ENCODE measurements around the gene SLC35B2.
A peak's percentile ranks its signal among the peaks of the same experiment; 100 is the strongest.

SLC35B2 gene

DNA sequence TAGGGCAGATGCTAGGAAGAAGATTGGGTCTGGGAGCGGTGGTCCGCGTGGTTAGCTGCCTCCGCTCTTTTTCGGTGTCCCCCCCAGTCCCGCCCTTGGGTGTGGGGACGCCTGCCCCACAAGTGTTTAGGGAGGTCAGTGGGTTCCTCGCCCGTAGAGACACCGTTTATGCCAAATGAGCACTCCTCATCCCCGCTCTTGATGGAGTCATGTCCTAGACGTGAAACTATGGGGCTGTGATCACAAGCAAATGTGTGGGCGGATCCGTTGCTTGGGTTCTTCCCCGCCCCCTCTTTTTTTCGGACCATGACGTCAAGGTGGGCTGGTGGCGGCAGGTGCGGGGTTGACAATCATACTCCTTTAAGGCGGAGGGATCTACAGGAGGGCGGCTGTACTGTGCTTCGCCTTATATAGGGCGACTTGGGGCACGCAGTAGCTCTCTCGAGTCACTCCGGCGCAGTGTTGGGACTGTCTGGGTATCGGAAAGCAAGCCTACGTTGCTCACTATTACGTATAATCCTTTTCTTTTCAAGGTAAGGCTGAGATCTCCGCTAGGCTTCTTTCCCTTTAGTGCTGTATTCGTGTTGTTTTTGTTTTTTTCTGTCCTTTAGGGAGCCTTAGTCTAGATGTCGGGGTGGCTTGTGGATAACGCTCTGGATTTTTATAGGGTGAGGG is 10.5 kb downstream of the SLC35B2 start, which contains the start of gene HSP90AB1:
HSP90AB1 (plus strand) TSS at position 439 of the 675 bp plus-strand sequence. CDS start 1,529 bp downstream, outside the sequence.
- TF ChIP-seq, protein P1, sequence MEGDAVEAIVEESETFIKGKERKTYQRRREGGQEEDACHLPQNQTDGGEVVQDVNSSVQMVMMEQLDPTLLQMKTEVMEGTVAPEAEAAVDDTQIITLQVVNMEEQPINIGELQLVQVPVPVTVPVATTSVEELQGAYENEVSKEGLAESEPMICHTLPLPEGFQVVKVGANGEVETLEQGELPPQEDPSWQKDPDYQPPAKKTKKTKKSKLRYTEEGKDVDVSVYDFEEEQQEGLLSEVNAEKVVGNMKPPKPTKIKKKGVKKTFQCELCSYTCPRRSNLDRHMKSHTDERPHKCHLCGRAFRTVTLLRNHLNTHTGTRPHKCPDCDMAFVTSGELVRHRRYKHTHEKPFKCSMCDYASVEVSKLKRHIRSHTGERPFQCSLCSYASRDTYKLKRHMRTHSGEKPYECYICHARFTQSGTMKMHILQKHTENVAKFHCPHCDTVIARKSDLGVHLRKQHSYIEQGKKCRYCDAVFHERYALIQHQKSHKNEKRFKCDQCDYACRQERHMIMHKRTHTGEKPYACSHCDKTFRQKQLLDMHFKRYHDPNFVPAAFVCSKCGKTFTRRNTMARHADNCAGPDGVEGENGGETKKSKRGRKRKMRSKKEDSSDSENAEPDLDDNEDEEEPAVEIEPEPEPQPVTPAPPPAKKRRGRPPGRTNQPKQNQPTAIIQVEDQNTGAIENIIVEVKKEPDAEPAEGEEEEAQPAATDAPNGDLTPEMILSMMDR (conservative IDR thresholded peaks at IDR 0.05) = no peak
- TF ChIP-seq ZFX (IDR thresholded peaks at IDR 0.05) = no peak
- peak within 1 kb of the TSS; percentile 95 for H3K27ac ChIP-seq

DNA sequence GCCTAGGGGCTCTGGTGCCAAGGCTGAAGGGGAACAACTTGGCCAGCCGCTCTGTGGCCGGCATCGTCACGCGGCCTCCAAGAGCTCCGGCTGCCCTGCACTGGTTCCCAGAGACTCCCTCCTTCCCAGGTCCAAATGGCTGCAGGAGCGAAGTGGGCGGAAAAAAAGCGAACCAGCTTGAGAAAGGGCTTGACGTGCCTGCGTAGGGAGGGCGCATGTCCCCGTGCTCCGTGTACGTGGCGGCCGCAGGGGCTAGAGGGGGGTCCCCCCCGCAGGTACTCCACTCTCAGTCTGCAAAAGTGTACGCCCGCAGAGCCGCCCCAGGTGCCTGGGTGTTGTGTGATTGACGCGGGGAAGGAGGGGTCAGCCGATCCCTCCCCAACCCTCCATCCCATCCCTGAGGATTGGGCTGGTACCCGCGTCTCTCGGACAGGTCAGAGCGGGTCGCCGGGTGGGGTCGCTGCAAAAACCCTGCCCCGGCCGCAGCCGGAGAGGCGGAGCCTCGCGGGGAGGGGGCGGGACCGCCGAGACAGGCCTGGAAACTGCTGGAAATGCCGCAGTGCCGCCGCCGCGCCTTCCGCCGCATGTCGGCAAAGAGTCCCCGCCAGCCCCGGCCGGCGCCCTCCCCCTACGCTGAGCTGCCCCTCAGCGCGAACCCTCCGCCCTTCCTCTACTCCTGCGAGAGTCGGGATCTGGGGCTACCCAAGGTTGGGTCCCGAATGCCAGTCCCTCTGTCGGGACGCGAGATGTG is 11.2 kb downstream of the SLC35B2 start:
- TF ChIP-seq ZFX (IDR thresholded peaks at IDR 0.05) = 0 out of 2 replicates have a peak, but pooled peaks have one; percentile 39
- TF ChIP-seq, protein P1 (conservative IDR thresholded peaks at IDR 0.05) = peak; percentile 58
- H3K27ac ChIP-seq = peak overlapping the region; percentile 95

DNA sequence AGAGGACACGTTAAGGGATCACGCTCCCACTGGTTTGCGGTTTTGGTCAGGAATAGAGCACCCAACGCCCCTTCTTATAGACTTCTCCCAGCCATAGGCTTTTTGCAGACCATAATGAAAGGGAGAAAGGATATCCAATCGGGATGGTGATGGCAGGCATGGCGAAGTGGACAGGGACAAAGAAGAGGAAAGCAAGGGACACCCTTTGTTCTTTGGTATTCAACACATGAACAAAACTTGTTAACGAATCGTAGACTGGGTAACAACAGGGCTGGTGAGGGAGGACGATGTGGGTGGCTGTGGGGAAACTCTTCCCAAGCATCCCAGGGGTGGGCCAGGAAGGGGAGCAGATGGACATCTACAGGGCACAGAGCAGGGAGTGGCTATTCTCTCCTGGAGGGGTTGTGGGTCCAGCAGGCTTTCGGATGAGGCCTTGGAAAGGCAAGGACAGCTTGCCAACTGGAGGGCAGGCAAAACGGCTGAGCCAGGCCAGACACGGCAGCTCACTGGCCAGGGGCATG is 11.9 kb downstream of the SLC35B2 start:
- peak overlapping the region; percentile 95 for H3K27ac ChIP-seq

DNA sequence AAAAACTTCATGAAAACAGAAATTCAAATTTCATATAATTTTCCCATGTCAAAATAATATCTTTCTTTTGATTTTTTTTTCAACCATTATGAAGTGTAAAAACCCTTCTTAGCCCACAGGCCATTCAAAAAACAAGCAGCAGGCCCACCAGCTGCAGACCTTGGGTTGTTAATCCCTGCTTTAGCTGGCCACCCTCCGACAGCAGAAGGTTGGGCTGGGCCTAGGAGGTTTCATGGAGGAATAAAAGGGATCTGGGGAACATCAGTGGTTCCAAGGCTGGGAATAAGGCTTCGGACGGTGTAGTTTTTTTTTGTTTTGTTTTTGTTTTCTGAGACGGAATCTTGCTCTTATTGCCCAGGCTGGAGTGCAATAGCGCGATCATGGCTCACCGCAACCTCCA is 14.0 kb downstream of the SLC35B2 start:
- TF ChIP-seq, protein P1 (conservative IDR thresholded peaks at IDR 0.05) = no peak
- TF ChIP-seq ZFX (IDR thresholded peaks at IDR 0.05) = no peak
- no peak overlapping the region for H3K27ac ChIP-seq

More for the DNA sequence above, 11.9 kb downstream of the SLC35B2 start:
- TF ChIP-seq, protein P1 (conservative IDR thresholded peaks at IDR 0.05) = no peak
- TF ChIP-seq ZFX (IDR thresholded peaks at IDR 0.05) = no peak; the same call in 1 of the 2 replicates

DNA sequence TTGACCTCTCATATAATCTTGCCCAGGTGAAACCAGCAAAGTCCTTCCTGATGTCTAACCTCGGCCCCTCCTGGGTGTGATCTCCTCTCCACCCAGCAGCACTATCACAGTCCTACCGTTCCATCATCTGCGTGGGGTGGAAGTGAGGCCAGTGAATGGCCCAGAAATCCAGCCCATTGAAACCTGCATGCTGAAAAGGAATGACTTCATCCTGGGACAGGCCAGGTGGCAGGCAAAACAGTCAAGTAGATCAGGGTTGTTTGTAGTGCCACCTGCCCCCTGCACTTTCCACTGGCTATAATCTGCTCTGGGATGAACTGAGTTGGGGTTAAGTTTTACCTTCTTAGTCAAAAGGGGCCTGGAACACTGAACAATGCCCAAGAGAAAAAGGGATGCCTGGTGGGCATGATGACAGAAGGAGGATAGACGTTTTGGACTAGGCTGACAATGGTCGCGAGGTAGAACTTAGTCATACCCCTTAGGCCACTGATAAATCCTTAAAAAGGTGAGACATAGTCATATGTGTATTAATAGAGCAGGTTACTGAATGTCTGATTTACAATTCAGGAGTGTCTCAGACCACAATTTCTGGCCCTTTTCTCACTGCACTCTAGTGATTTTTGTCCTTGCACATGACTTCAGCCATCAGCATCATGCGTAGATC is 18.5 kb downstream of the SLC35B2 start:
- TF ChIP-seq, protein P1 (conservative IDR thresholded peaks at IDR 0.05) = no peak
- TF ChIP-seq ZFX (IDR thresholded peaks at IDR 0.05) = no peak
- no peak overlapping the region for H3K27ac ChIP-seq

DNA sequence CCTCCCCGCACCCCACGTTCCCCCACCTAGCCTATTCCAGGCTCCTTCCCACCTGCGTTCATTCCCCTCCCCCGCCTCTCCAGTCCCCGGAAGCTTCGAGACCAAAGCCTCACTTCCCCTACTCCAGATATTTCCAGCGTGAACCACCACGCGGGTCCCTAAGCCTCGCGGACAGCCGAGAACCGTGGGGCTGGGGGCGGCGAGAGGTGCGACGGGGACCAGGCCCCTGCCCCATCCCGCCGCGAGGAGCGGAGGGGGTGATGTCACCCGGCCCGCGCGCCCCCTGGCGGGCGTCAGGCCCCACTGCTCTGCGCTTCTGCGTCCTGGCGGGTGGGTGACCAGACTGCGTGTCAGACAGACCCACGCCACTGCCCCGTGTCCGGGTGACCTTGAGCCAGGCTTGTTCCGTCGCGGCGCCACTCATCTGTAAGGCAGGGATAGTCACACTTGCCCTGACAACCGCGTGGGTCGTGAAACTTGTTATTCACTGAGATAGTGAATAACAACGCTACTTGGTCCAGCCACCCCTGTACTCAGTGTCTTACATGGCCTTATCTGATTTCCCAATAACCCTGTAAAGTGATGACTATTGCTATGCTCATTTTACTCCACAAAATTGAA is 19.4 kb downstream of the SLC35B2 start:
- TF ChIP-seq ZFX (IDR thresholded peaks at IDR 0.05) = no peak
- TF ChIP-seq, protein P1 (conservative IDR thresholded peaks at IDR 0.05) = peak; percentile 99
- peak overlapping the region; percentile 70 for H3K27ac ChIP-seq
